ENCODE measurements around the gene NHLRC4. TPM values are rescaled to one million over a fixed set of nuclear protein-coding genes. Genes with fewer than 3 reads are reported as not detected.

Gene NHLRC4
- total and polyA plus RNA-seq, 2 of the 13 experiments (the other 11 are each of a cell fraction or from before 2014, with no cell fraction given): 0.40 to 0.59 TPM

DNA sequence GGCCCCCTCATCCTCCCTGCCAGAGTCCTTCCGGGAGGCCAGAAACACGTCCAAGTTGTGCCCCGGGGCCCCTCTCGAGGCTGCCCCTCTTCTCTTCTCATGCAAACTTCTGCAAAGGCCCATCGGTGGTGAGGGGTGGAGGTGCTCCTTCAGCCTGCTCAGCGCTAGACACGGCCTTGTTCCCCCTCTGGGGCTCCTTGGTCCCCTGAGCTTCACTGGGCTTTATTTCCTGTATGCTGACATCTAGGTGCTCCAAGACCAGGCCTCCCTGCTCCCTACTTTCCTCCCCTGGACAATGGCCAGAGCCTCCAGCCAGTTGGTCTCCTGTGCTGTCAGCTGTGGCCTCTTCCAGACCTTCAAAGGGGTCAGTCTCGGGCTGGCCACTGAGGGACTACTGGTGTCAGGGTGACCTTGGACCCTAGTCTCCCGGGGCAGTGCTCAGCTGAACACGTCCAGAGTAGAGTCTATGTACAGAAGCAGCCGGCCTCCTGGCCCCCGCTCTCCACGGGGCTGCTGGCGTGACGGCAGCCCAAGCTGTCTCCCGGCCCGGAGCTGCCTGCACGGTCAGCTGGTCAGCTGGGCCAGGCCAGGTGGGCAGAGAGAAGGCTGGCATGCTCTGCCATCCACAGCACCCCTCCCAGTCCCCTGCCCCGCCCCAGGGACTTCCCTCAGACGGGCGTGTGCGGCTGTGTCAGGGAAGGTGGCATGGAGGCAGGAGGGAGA is 8.3 kb upstream of the NHLRC4 start (continued):
- peak; percentile 33; the same call in 1 of the 2 replicates for TF ChIP-seq THAP9 (CRISPR knock-in tag; IDR thresholded peaks at IDR 0.05; ENCODE audit: borderline replicate concordance)
- no peak for TF ChIP-seq ZNF234 (CRISPR knock-in tag; conservative IDR thresholded peaks at IDR 0.05)
- peak; percentile 95 for TF ChIP-seq ZMYM2 (CRISPR knock-in tag; IDR thresholded peaks at IDR 0.05)
- TF ChIP-seq GTF3A (CRISPR knock-in tag; conservative IDR thresholded peaks at IDR 0.05): no peak
- no peak for TF ChIP-seq PLRG1 (conservative IDR thresholded peaks at IDR 0.05)
- TF ChIP-seq, protein P1, sequence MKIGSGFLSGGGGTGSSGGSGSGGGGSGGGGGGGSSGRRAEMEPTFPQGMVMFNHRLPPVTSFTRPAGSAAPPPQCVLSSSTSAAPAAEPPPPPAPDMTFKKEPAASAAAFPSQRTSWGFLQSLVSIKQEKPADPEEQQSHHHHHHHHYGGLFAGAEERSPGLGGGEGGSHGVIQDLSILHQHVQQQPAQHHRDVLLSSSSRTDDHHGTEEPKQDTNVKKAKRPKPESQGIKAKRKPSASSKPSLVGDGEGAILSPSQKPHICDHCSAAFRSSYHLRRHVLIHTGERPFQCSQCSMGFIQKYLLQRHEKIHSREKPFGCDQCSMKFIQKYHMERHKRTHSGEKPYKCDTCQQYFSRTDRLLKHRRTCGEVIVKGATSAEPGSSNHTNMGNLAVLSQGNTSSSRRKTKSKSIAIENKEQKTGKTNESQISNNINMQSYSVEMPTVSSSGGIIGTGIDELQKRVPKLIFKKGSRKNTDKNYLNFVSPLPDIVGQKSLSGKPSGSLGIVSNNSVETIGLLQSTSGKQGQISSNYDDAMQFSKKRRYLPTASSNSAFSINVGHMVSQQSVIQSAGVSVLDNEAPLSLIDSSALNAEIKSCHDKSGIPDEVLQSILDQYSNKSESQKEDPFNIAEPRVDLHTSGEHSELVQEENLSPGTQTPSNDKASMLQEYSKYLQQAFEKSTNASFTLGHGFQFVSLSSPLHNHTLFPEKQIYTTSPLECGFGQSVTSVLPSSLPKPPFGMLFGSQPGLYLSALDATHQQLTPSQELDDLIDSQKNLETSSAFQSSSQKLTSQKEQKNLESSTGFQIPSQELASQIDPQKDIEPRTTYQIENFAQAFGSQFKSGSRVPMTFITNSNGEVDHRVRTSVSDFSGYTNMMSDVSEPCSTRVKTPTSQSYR (CRISPR knock-in tag; IDR thresholded peaks at IDR 0.05; ENCODE audit: borderline replicate concordance): peak; percentile 16; the same call in 1 of the 2 replicates
- no peak for TF ChIP-seq ZNF740 (CRISPR knock-in tag; IDR thresholded peaks at IDR 0.05)
- no peak for TF ChIP-seq BRCA1 (CRISPR knock-in tag; IDR thresholded peaks at IDR 0.05)
- TF ChIP-seq SRY (CRISPR knock-in tag; IDR thresholded peaks at IDR 0.05): no peak
- TF ChIP-seq, protein P2, sequence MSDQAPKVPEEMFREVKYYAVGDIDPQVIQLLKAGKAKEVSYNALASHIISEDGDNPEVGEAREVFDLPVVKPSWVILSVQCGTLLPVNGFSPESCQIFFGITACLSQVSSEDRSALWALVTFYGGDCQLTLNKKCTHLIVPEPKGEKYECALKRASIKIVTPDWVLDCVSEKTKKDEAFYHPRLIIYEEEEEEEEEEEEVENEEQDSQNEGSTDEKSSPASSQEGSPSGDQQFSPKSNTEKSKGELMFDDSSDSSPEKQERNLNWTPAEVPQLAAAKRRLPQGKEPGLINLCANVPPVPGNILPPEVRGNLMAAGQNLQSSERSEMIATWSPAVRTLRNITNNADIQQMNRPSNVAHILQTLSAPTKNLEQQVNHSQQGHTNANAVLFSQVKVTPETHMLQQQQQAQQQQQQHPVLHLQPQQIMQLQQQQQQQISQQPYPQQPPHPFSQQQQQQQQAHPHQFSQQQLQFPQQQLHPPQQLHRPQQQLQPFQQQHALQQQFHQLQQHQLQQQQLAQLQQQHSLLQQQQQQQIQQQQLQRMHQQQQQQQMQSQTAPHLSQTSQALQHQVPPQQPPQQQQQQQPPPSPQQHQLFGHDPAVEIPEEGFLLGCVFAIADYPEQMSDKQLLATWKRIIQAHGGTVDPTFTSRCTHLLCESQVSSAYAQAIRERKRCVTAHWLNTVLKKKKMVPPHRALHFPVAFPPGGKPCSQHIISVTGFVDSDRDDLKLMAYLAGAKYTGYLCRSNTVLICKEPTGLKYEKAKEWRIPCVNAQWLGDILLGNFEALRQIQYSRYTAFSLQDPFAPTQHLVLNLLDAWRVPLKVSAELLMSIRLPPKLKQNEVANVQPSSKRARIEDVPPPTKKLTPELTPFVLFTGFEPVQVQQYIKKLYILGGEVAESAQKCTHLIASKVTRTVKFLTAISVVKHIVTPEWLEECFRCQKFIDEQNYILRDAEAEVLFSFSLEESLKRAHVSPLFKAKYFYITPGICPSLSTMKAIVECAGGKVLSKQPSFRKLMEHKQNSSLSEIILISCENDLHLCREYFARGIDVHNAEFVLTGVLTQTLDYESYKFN (CRISPR knock-in tag; conservative IDR thresholded peaks at IDR 0.05): peak; percentile 95
- TF ChIP-seq NR2F2 (IDR thresholded peaks at IDR 0.05; ENCODE audit: borderline replicate concordance, low read depth): peak; percentile 83
- peak; percentile 66; the same call in 1 of the 2 replicates for TF ChIP-seq ZSCAN25 (CRISPR knock-in tag; IDR thresholded peaks at IDR 0.05)
- TF ChIP-seq ZNF296 (CRISPR knock-in tag; conservative IDR thresholded peaks at IDR 0.05): peak; percentile 99
- no peak for TF ChIP-seq ZNF773 (CRISPR knock-in tag; IDR thresholded peaks at IDR 0.05; ENCODE audit: borderline replicate concordance)
- TF ChIP-seq ZNF451 (CRISPR knock-in tag; IDR thresholded peaks at IDR 0.05): no peak
- no peak for TF ChIP-seq TCF7L2 (IDR thresholded peaks at IDR 0.05; ENCODE audit: low read depth, low read length)
- peak; percentile 88 for TF ChIP-seq NR2C2 (CRISPR knock-in tag; IDR thresholded peaks at IDR 0.05; ENCODE audit: borderline replicate concordance)
- TF ChIP-seq ZNF530 (CRISPR knock-in tag; IDR thresholded peaks at IDR 0.05; ENCODE audit: low read depth): no peak
